ENCODE results near the gene SERPINA3.
"Not testable (repeated sequence)": the region's sequence is repeated elsewhere in the genome, so short reads cannot be mapped to it uniquely, and the experiment has no call there.

SERPINA3 gene

GRCh38 chr14:94598816-94599655 is 13.2 kb upstream of the SERPINA3 start:
- H3K4me3 ChIP-seq (ENCODE audit: low read depth, low read length): no peak overlapping the region
- no peak for TF ChIP-seq CTCF (IDR thresholded peaks at IDR 0.05; ENCODE audit: insufficient read depth, low read depth, low read length, missing control alignments)
- no peak for DNase-seq (ENCODE audit: low read depth)

- TF ChIP-seq CTCF (IDR thresholded peaks at IDR 0.05; ENCODE audit: insufficient read depth, low read depth, low read length, missing control alignments): no peak
- no peak overlapping the region for H3K4me3 ChIP-seq (ENCODE audit: low read depth, low read length)
- no peak for DNase-seq (ENCODE audit: low read depth)
Measured at GRCh38 chr14:94599656-94600004, 12.6 kb upstream of the SERPINA3 start.

- no peak overlapping the region for H3K4me3 ChIP-seq (ENCODE audit: low read depth, low read length)
- no peak for DNase-seq (ENCODE audit: low read depth)
- no peak for TF ChIP-seq CTCF (IDR thresholded peaks at IDR 0.05; ENCODE audit: insufficient read depth, low read depth, low read length, missing control alignments)
Measured at GRCh38 chr14:94600148-94600545, 12.0 kb upstream of the SERPINA3 start.

- H3K4me3 ChIP-seq (ENCODE audit: low read depth, low read length): no peak overlapping the region
- TF ChIP-seq CTCF (IDR thresholded peaks at IDR 0.05; ENCODE audit: insufficient read depth, low read depth, low read length, missing control alignments): no peak
- DNase-seq (ENCODE audit: low read depth): no peak
Measured at GRCh38 chr14:94601884-94602391, 10.3 kb upstream of the SERPINA3 start.

- no peak overlapping the region for H3K4me3 ChIP-seq (ENCODE audit: low read depth, low read length)
- no peak for TF ChIP-seq CTCF (IDR thresholded peaks at IDR 0.05; ENCODE audit: insufficient read depth, low read depth, low read length, missing control alignments)
- no peak for DNase-seq (ENCODE audit: low read depth)
Measured at GRCh38 chr14:94602722-94603121, 9.5 kb upstream of the SERPINA3 start.

- no peak for TF ChIP-seq CTCF (IDR thresholded peaks at IDR 0.05; ENCODE audit: insufficient read depth, low read depth, low read length, missing control alignments)
Measured at GRCh38 chr14:94605361-94605760, 6.8 kb upstream of the SERPINA3 start.

GRCh38 chr14:94608966-94609365 is 3.2 kb upstream of the SERPINA3 start:
- H3K4me3 ChIP-seq (ENCODE audit: low read depth, low read length); DNase-seq (ENCODE audit: low read depth): not testable (repeated sequence)

More at GRCh38 chr14:94605361-94605760, 6.8 kb upstream of the SERPINA3 start:
- no peak for DNase-seq (ENCODE audit: low read depth)
- H3K4me3 ChIP-seq (ENCODE audit: low read depth, low read length): no peak overlapping the region

Data from GM12865 (cell line).